ENCODE results near the gene MADD.

GRCh38 chr11:47378836-47379170 is 108.9 kb downstream of the MADD start:
- TF ChIP-seq POLR2AphosphoS5 (IDR thresholded peaks at IDR 0.05) (no peak), CTCF (IDR thresholded peaks at IDR 0.05) (no peak), POLR2A (IDR thresholded peaks at IDR 0.05) (no peak)
